ENCODE measurements around the gene RNPEP.
"Not testable (repeated sequence)": the region's sequence is repeated elsewhere in the genome, so short reads cannot be mapped to it uniquely, and the experiment has no call there.

Gene RNPEP

GRCh38 chr1:202047977-202048376 is 65.5 kb downstream of the RNPEP start:
- no peak overlapping the region for H3K4me3 Mint-ChIP-seq

GRCh38 chr1:202049129-202049528 is 66.7 kb downstream of the RNPEP start:
- Mint-ChIP-seq H3K36me3 (no peaks in the 10 kb centered on the region), H3K4me1 (no peaks in the 10 kb centered on the region), H3K27ac (no peak overlapping the region), H3K9me3 (no peaks in the 10 kb centered on the region), H3K27me3 (peaks cover 10 to 27% of the 10 kb centered on the region in 2 donors), H3K4me3 (no peak overlapping the region)
- DNase-seq: no peak
- ATAC-seq (replicated peaks): no peak

More at GRCh38 chr1:202047977-202048376, 65.5 kb downstream of the RNPEP start:
- no peaks in the 10 kb centered on the region for H3K36me3 Mint-ChIP-seq
- no peaks in the 10 kb centered on the region for H3K4me1 Mint-ChIP-seq
- ATAC-seq (replicated peaks) (no peak), DNase-seq (no peak)
- H3K27ac Mint-ChIP-seq: no peak overlapping the region
- no peaks in the 10 kb centered on the region for H3K9me3 Mint-ChIP-seq
- peaks cover 10 to 27% of the 10 kb centered on the region in 2 donors for H3K27me3 Mint-ChIP-seq

- peaks cover 0 to 2% of the 10 kb centered on the region in 2 donors for H3K4me1 Mint-ChIP-seq
- DNase-seq: no peak
- H3K27me3 Mint-ChIP-seq: peaks cover 8 to 11% of the 10 kb centered on the region in 2 donors
- H3K27ac Mint-ChIP-seq: no peak overlapping the region
- no peaks in the 10 kb centered on the region for H3K36me3 Mint-ChIP-seq
- H3K4me3 Mint-ChIP-seq: no peak overlapping the region
- no peak for ATAC-seq (replicated peaks)
- H3K9me3 Mint-ChIP-seq: no peaks in the 10 kb centered on the region
These were observed 71.6 kb downstream of the RNPEP start for GRCh38 chr1:202054094-202054493.

GRCh38 chr1:202054673-202055072 is 72.2 kb downstream of the RNPEP start:
- H3K4me3 Mint-ChIP-seq; ATAC-seq (replicated peaks); DNase-seq; H3K27ac Mint-ChIP-seq; H3K4me1 Mint-ChIP-seq; H3K9me3 Mint-ChIP-seq; H3K36me3 Mint-ChIP-seq: not testable (repeated sequence)
- H3K27me3 Mint-ChIP-seq: peaks cover 10 to 12% of the 10 kb centered on the region in 2 donors
